HG02938 (cell line): Measurements from ENCODE around the gene MYO18A.

Source experiments
- ATAC-seq: cut with Tn5 transposase; IDR thresholded peaks from one replicate; pipeline ENCODE4 v1.9.1; 2021; ENCODE audit warnings: mild to moderate bottlenecking, moderate library complexity; ENCODE audit not compliant: unreplicated experiment

The MYO18A gene

GRCh38 chr17:29084541-29085146 is 95.6 kb downstream of the MYO18A start:
- no peak for ATAC-seq

- no peak for ATAC-seq
Measured at GRCh38 chr17:29080965-29081364, 99.2 kb downstream of the MYO18A start.

- no peak for ATAC-seq
Measured at GRCh38 chr17:29080323-29080722, 99.9 kb downstream of the MYO18A start.

- no peak for ATAC-seq
Measured at GRCh38 chr17:29079887-29080286, 100.3 kb downstream of the MYO18A start.

GRCh38 chr17:29079433-29079832 is 100.8 kb downstream of the MYO18A start:
- ATAC-seq, result no peak

- no peak for ATAC-seq
Measured at GRCh38 chr17:29078183-29079045, 101.8 kb downstream of the MYO18A start.

GRCh38 chr17:29077320-29077719 is 102.9 kb downstream of the MYO18A start:
- no peak for ATAC-seq

- no peak for ATAC-seq
Measured at GRCh38 chr17:29076722-29077121, 103.5 kb downstream of the MYO18A start.

GRCh38 chr17:29076087-29076486 is 104.1 kb downstream of the MYO18A start:
- no peak for ATAC-seq

GRCh38 chr17:29074488-29074887 is 105.7 kb downstream of the MYO18A start:
- ATAC-seq, result no peak

- no peak for ATAC-seq
Measured at GRCh38 chr17:29073520-29073919, 106.7 kb downstream of the MYO18A start.

GRCh38 chr17:29073045-29073444 is 107.2 kb downstream of the MYO18A start:
- no peak for ATAC-seq

GRCh38 chr17:29071303-29071702 is 108.9 kb downstream of the MYO18A start:
- no peak for ATAC-seq

- ATAC-seq, result no peak
Measured at GRCh38 chr17:29070781-29071180, 109.4 kb downstream of the MYO18A start.

- ATAC-seq, result no peak
Measured at GRCh38 chr17:29070308-29070707, 109.9 kb downstream of the MYO18A start.

- no peak for ATAC-seq
Measured at GRCh38 chr17:29069526-29070041, 110.6 kb downstream of the MYO18A start.

GRCh38 chr17:29068818-29069217 is 111.4 kb downstream of the MYO18A start:
- ATAC-seq, result no peak

- no peak for ATAC-seq
Measured at GRCh38 chr17:29066606-29067005, 113.6 kb downstream of the MYO18A start.

- ATAC-seq, result no peak
Measured at GRCh38 chr17:29066047-29066446, 114.2 kb downstream of the MYO18A start.

- ATAC-seq, result no peak
Measured at GRCh38 chr17:29063992-29064391, 116.2 kb downstream of the MYO18A start.

- no peak for ATAC-seq
Measured at GRCh38 chr17:29062215-29062614, 118.0 kb downstream of the MYO18A start.

- ATAC-seq, result no peak
Measured at GRCh38 chr17:29061036-29061435, 119.2 kb downstream of the MYO18A start.
